Coronary artery (tissue), 2 donors: ENCODE measurements around the gene CDON.

Experiments
- DNase-seq: peaks from one replicate; pipeline ENCODE4 v3.0.0-alpha.2; 2017; ENCODE audit warnings: low spot score
- H3K27ac ChIP-seq, 2 donors: fragments of 200-600 bp; sonication (generic); one replicate each; pipeline ENCODE4 v1.5.1; 2016 to 2019
- H3K4me3 ChIP-seq: fragments of 200-600 bp; sonication (generic); 2 replicates; pipeline ENCODE4 v1.5.1; 2016; ENCODE audit warnings: mild to moderate bottlenecking, moderate library complexity
- CTCF ChIP-seq: fragments of 200-600 bp; sonication (generic); IDR thresholded peaks from one replicate; pipeline ENCODE4 v1.5.1; 2019; ENCODE audit warnings: antibody characterized with exemption

The CDON gene

GRCh38 chr11:125938418-125938817 lies 124.2 kb downstream of the CDON start:
- no peak for TF ChIP-seq CTCF
- DNase-seq, result peak; percentile 53

GRCh38 chr11:125935618-125936199 lies 127.0 kb downstream of the CDON start:
- H3K4me3 ChIP-seq, result no peak overlapping the region
- DNase-seq, result no peak
- TF ChIP-seq CTCF, result no peak
- H3K27ac ChIP-seq, result no peak overlapping the region

More at GRCh38 chr11:125938418-125938817, 124.2 kb downstream of the CDON start:
- no peak overlapping the region for H3K4me3 ChIP-seq
- no peak overlapping the region for H3K27ac ChIP-seq

GRCh38 chr11:125935056-125935455 lies 127.6 kb downstream of the CDON start:
- no peak for TF ChIP-seq CTCF
- no peak for DNase-seq
- H3K4me3 ChIP-seq, result no peak overlapping the region
- H3K27ac ChIP-seq, result no peak overlapping the region

GRCh38 chr11:125934473-125934872 lies 128.2 kb downstream of the CDON start:
- no peak for TF ChIP-seq CTCF
- no peak for DNase-seq
- Histone ChIP-seq H3K27ac (no peak overlapping the region), H3K4me3 (no peak overlapping the region)

- DNase-seq, result no peak
- no peak overlapping the region for H3K4me3 ChIP-seq
- no peak for TF ChIP-seq CTCF
- no peak overlapping the region for H3K27ac ChIP-seq
Measured at GRCh38 chr11:125933030-125933813, 129.4 kb downstream of the CDON start.

- no peak for DNase-seq
- Histone ChIP-seq H3K4me3 (no peak overlapping the region), H3K27ac (no peak overlapping the region)
- TF ChIP-seq CTCF, result no peak
Measured at GRCh38 chr11:125932301-125932700, 130.4 kb downstream of the CDON start.

- TF ChIP-seq CTCF, result no peak
- Histone ChIP-seq H3K4me3 (no peak overlapping the region), H3K27ac (no peak overlapping the region)
- DNase-seq, result no peak
Measured at GRCh38 chr11:125931668-125932067, 131.0 kb downstream of the CDON start.
